CD4-positive, CD25-positive, alpha-beta regulatory T cell (primary cell): ENCODE data around the gene DTD1. TPM values are rescaled to one million over a fixed set of nuclear protein-coding genes. Genes with fewer than 3 reads are reported as not detected.

Source experiments
- ATAC-seq, 2 donors: fragments of 150-1000 bp; cut with Tn5 transposase; one replicate each; pipeline ENCODE4 v1.10.0; 2021; ENCODE audit warnings: low read depth in 2 of 2, moderate number of reproducible peaks in 2 of 2, moderate library complexity in 1 of 2
- DNase-seq, 3 donors: peaks; one replicate each; pipeline versions ENCODE4 v3.0.0 to v3.0.0-alpha.2; 2012 to 2022; ENCODE audit warnings: mixed read lengths in 1 of 3
- H3K27ac ChIP-seq: one replicate; pipeline ENCODE4 v1.7.0; 2013; ENCODE audit warnings: mild to moderate bottlenecking, low read length; ENCODE audit not compliant: insufficient read depth, poor library complexity, severe bottlenecking
- H3K27me3 ChIP-seq: one replicate; pipeline ENCODE4 v1.7.0; 2013; ENCODE audit warnings: low read length; ENCODE audit not compliant: control insufficient read depth, insufficient read depth
- H3K36me3 ChIP-seq: one replicate; pipeline ENCODE4 v1.7.0; 2013; ENCODE audit warnings: mild to moderate bottlenecking, low read length, moderate library complexity; ENCODE audit not compliant: control insufficient read depth, insufficient read depth
- H3K4me1 ChIP-seq: 2 replicates; pipeline ENCODE4 v1.7.0; 2013; ENCODE audit warnings: mild to moderate bottlenecking, low read length; ENCODE audit not compliant: insufficient read depth, control insufficient read depth, poor library complexity, severe bottlenecking
- H3K4me3 ChIP-seq: one replicate; pipeline ENCODE4 v1.7.0; 2013; ENCODE audit warnings: low read depth, mild to moderate bottlenecking, low read length, moderate library complexity
- H3K9me3 ChIP-seq, 2 experiments: 1 replicate in 1 of 2; 2 replicates in 1 of 2; pipeline ENCODE4 v1.7.0; 2013; ENCODE audit warnings: low read length in 2 of 2, mild to moderate bottlenecking in 1 of 2, moderate library complexity in 1 of 2; ENCODE audit not compliant: control insufficient read depth in 2 of 2
- H3K27ac Mint-ChIP-seq, 3 donors: one replicate each; pipeline ENCODE4 v1.8.0; 2020 to 2022; ENCODE audit warnings: mild to moderate bottlenecking in 3 of 3, mixed read lengths in 3 of 3, moderate library complexity in 2 of 3
- H3K27me3 Mint-ChIP-seq: one replicate; pipeline ENCODE4 v1.8.0; 2022; ENCODE audit warnings: mild to moderate bottlenecking, mixed read lengths
- H3K36me3 Mint-ChIP-seq: one replicate; pipeline ENCODE4 v1.8.0; 2020; ENCODE audit warnings: mixed read lengths
- H3K4me1 Mint-ChIP-seq, 4 donors: one replicate each; pipeline ENCODE4 v1.8.0; 2020 to 2022; ENCODE audit warnings: mixed read lengths in 4 of 4, mild to moderate bottlenecking in 1 of 4
- H3K4me3 Mint-ChIP-seq, 4 donors: one replicate each; pipeline ENCODE4 v1.8.0; 2020 to 2022; ENCODE audit warnings: mild to moderate bottlenecking in 4 of 4, mixed read lengths in 4 of 4, moderate library complexity in 3 of 4
- H3K9me3 Mint-ChIP-seq, 7 donors: one replicate each; pipeline ENCODE4 v1.8.0; 2020 to 2022; ENCODE audit warnings: mixed read lengths in 7 of 7, mild to moderate bottlenecking in 3 of 7, moderate library complexity in 2 of 7
- polyA plus RNA-seq, 4 donors: library from polyadenylated mRNA; unstranded; fragments of 300-500 nt; fragmentation: Illumina TruSeq; gene quantifications; one replicate each; pipeline ENCODE4 v1.2.3, GENCODE V29; 2021
- total RNA-seq: library from RNA; stranded (reverse); gene quantifications from one replicate; pipeline ENCODE4 v1.2.3, GENCODE V29; 2022

DTD1 gene
- total RNA-seq (16.5 TPM), polyA plus RNA-seq (10 to 100 TPM; 40.6 to 47.2 (median 44.6) TPM)

- no peaks in the 10 kb centered on the region for H3K36me3 Mint-ChIP-seq
- H3K4me3 ChIP-seq, result peak within 1 kb of the TSS; percentile 84
- no peaks in the 10 kb centered on the region for H3K36me3 ChIP-seq
- H3K4me3 Mint-ChIP-seq, result peak within 1 kb of the TSS; percentile 90 to 97 (median 92)
- peak within 1 kb of the TSS; percentile 85 to 95 (median 92) for H3K27ac Mint-ChIP-seq
- H3K4me1 Mint-ChIP-seq, result peaks cover 10 to 37% (median 24%) of the 10 kb centered on the region in 4 donors
- H3K27me3 ChIP-seq, result peaks cover 2% of the 10 kb centered on the region
- H3K9me3 Mint-ChIP-seq, result no peaks in the 10 kb centered on the region
- H3K9me3 ChIP-seq, result no peaks in the 10 kb centered on the region
- ATAC-seq (peak; percentile 79 to 81), DNase-seq (peak; percentile 54 to 81 (median 72))
- H3K4me1 ChIP-seq, result peaks cover 22% of the 10 kb centered on the region
- peaks cover 7% of the 10 kb centered on the region for H3K27me3 Mint-ChIP-seq
- peak within 1 kb of the TSS; percentile 58 for H3K27ac ChIP-seq
These were observed at the start of gene DTD1 for GRCh38 chr20:18587665-18588573. Gene DTD1 (plus strand): TSS chr20:18588054. CDS start chr20:18588073, 19 bp downstream.

- DNase-seq (no peak), ATAC-seq (no peak)
- Mint-ChIP-seq H3K9me3 (peaks cover 0 to 2% (median 0%) of the 10 kb centered on the region in 7 donors), H3K27me3 (no peaks in the 10 kb centered on the region), H3K36me3 (peaks cover 51% of the 10 kb centered on the region), H3K4me3 (no peak overlapping the region), H3K4me1 (peaks cover 0 to 5% (median 0%) of the 10 kb centered on the region in 4 donors), H3K27ac (no peak overlapping the region)
- no peak overlapping the region for H3K4me3 ChIP-seq
- H3K4me1 ChIP-seq, result no peaks in the 10 kb centered on the region
- H3K36me3 ChIP-seq, result peaks cover 73% of the 10 kb centered on the region
- H3K9me3 ChIP-seq, result no peaks in the 10 kb centered on the region
- H3K27ac ChIP-seq, result no peak overlapping the region
- no peaks in the 10 kb centered on the region for H3K27me3 ChIP-seq
These were observed 46.1 kb upstream of the DTD1 start for GRCh38 chr20:18541741-18542140.

DNA sequence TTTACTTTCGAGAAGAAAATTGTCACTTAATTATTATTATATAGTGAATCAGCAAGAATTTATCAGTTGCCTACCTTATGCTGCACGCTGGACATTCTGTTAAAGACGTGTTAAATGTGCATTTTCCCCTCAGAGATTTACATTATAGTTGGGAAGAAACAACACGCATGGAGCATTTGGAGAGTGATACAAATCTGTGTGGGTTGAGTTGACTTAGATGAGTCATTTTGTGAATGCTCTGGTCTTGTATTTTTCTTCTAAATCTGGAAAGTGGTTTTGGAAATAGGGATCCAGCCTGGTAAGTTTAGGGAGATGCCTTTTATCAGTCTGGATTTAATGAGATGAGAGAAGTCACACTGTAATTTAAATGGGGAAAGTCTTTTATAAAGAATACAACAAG is 44.6 kb upstream of the DTD1 start:
- Histone ChIP-seq H3K4me3 (no peak overlapping the region), H3K4me1 (no peaks in the 10 kb centered on the region), H3K36me3 (peaks cover 80% of the 10 kb centered on the region), H3K27me3 (no peaks in the 10 kb centered on the region), H3K9me3 (no peaks in the 10 kb centered on the region), H3K27ac (no peak overlapping the region)
- ATAC-seq, result no peak
- no peaks in the 10 kb centered on the region for H3K27me3 Mint-ChIP-seq
- no peaks in the 10 kb centered on the region for H3K9me3 Mint-ChIP-seq
- no peak for DNase-seq
- H3K4me3 Mint-ChIP-seq, result no peak overlapping the region
- peaks cover 0 to 5% (median 0%) of the 10 kb centered on the region in 4 donors for H3K4me1 Mint-ChIP-seq
- H3K36me3 Mint-ChIP-seq, result peaks cover 49% of the 10 kb centered on the region
- H3K27ac Mint-ChIP-seq, result peak overlapping the region in 1 of 3 donors; percentile 13

DNA sequence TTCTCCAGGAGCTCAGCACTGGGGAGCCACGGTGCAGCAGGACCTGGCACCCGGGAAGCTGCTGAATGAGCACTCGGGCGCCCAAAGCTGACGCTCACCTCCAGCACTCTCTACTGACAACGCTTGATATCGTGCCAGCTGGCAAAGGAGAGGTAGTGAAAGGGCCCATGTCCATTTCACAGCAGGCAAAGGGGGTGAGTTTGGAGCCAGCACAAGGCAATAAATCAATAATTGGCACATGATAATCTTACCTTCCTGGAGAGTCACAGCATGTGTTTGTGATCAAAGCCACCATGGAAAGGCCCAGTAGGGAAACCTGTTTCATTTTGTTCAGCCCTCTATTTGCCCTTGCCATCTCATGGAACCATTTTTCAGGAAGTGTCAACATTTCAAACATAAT is 43.9 kb upstream of the DTD1 start:
- Mint-ChIP-seq H3K4me3 (no peak overlapping the region), H3K4me1 (peaks cover 0 to 5% (median 0%) of the 10 kb centered on the region in 4 donors), H3K36me3 (peaks cover 52% of the 10 kb centered on the region), H3K27me3 (no peaks in the 10 kb centered on the region), H3K9me3 (no peaks in the 10 kb centered on the region), H3K27ac (peak overlapping the region in 1 of 3 donors; percentile 57)
- H3K36me3 ChIP-seq, result peaks cover 87% of the 10 kb centered on the region
- no peak for ATAC-seq
- H3K27ac ChIP-seq, result no peak overlapping the region
- no peaks in the 10 kb centered on the region for H3K4me1 ChIP-seq
- no peaks in the 10 kb centered on the region for H3K27me3 ChIP-seq
- DNase-seq, result no peak
- no peak overlapping the region for H3K4me3 ChIP-seq
- H3K9me3 ChIP-seq, result no peaks in the 10 kb centered on the region

- Histone ChIP-seq H3K4me3 (no peak overlapping the region), H3K36me3 (peaks cover 92% of the 10 kb centered on the region)
- peaks cover 49% of the 10 kb centered on the region for H3K36me3 Mint-ChIP-seq
These were observed 42.3 kb upstream of the DTD1 start for GRCh38 chr20:18545566-18545965.

GRCh38 chr20:18548465-18548864 is 39.4 kb upstream of the DTD1 start:
- H3K36me3 ChIP-seq, result peaks cover 76% of the 10 kb centered on the region

More at GRCh38 chr20:18545566-18545965, 42.3 kb upstream of the DTD1 start:
- Histone ChIP-seq H3K9me3 (no peaks in the 10 kb centered on the region), H3K27ac (no peak overlapping the region), H3K27me3 (no peaks in the 10 kb centered on the region), H3K4me1 (no peaks in the 10 kb centered on the region)
- H3K27me3 Mint-ChIP-seq, result no peaks in the 10 kb centered on the region
- H3K4me3 Mint-ChIP-seq, result no peak overlapping the region
- no peak for ATAC-seq
- no peaks in the 10 kb centered on the region for H3K9me3 Mint-ChIP-seq
- H3K4me1 Mint-ChIP-seq, result no peaks in the 10 kb centered on the region
- DNase-seq, result no peak
- H3K27ac Mint-ChIP-seq, result no peak overlapping the region

GRCh38 chr20:18553746-18554145 is 34.1 kb upstream of the DTD1 start:
- peaks cover 57% of the 10 kb centered on the region for H3K36me3 Mint-ChIP-seq
- H3K36me3 ChIP-seq, result peaks cover 66% of the 10 kb centered on the region
- H3K27me3 Mint-ChIP-seq, result no peaks in the 10 kb centered on the region
- ATAC-seq (no peak), DNase-seq (no peak)
- H3K27ac Mint-ChIP-seq, result no peak overlapping the region
- no peaks in the 10 kb centered on the region for H3K9me3 Mint-ChIP-seq
- H3K9me3 ChIP-seq, result no peaks in the 10 kb centered on the region
- no peak overlapping the region for H3K27ac ChIP-seq
- no peak overlapping the region for H3K4me3 ChIP-seq
- H3K4me1 Mint-ChIP-seq, result peaks cover 0 to 2% (median 0%) of the 10 kb centered on the region in 4 donors
- no peaks in the 10 kb centered on the region for H3K27me3 ChIP-seq
- no peaks in the 10 kb centered on the region for H3K4me1 ChIP-seq
- H3K4me3 Mint-ChIP-seq, result no peak overlapping the region

More at GRCh38 chr20:18548465-18548864, 39.4 kb upstream of the DTD1 start:
- Histone ChIP-seq H3K27me3 (no peaks in the 10 kb centered on the region), H3K4me1 (no peaks in the 10 kb centered on the region), H3K27ac (no peak overlapping the region), H3K9me3 (no peaks in the 10 kb centered on the region), H3K4me3 (no peak overlapping the region)
- Mint-ChIP-seq H3K27me3 (no peaks in the 10 kb centered on the region), H3K4me1 (peaks cover 0 to 2% (median 0%) of the 10 kb centered on the region in 4 donors), H3K36me3 (peaks cover 50% of the 10 kb centered on the region), H3K27ac (no peak overlapping the region), H3K4me3 (no peak overlapping the region), H3K9me3 (no peaks in the 10 kb centered on the region)
- no peak for DNase-seq
- no peak for ATAC-seq
